ENCODE results near the gene TPGS2.
"Not testable (repeated sequence)": the region's sequence is repeated elsewhere in the genome, so short reads cannot be mapped to it uniquely, and the experiment has no call there.

TPGS2 gene

DNA sequence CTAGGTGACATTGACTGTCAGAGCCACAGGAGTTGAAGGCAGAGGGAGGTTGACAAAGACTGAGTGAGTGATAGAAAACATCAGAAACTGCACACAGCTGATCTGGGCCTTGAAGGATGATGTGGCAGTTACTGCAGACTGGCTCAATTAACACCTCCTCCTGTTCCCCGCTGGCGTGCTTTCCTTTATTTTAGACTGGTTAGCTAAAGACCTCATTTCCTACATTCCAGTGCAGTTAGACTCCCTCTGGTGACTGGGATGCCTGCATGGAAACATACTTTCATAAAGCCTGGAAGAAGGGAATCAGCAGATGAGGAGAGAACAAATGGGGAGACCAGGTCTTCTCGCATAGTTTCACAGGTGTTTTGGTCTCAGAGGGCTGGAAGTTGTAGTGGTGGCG lies 7.1 kb downstream of the TPGS2 start:
- no peak for DNase-seq (ENCODE audit: low read depth, low spot score)

DNA sequence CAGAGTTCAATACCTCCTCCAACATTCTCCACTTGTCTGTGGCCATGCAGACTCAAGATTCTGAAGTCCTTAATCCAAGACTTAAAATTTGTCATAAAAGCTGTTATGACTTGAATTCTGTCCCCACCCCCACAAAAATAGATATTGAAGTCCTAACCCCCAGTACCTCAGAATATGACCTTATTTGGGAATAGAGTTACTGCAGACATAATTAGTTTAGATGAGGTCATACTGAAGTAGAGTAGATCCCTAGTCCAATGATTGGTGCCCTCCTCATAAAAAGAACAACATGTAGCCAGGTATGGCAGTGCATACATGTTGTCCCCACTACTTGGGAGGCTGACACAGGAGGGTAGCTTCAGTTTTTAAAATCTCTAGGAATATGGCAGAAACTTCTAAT lies 9.2 kb downstream of the TPGS2 start:
- no peak for DNase-seq (ENCODE audit: low read depth, low spot score)

DNA sequence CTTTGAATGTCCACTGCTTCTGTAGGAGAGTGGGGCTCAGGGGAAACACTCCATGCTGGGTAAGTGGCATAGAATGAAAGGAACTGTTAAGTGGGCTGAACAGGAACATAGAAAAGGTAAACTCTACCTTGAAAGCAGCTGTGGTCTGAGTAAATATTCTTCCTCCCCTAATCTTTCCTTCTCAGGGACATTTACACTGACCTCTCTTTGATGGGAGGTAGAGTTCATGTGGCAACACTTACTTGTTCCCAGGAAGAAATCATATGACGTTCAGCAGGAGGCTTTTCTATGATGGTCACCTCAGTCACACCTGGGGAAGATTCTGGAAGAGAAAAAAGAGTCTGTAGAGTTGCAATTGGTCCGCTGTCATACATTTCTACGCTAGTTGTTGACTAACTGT lies 10.2 kb downstream of the TPGS2 start:
- no peak for DNase-seq (ENCODE audit: low read depth, low spot score)

DNA sequence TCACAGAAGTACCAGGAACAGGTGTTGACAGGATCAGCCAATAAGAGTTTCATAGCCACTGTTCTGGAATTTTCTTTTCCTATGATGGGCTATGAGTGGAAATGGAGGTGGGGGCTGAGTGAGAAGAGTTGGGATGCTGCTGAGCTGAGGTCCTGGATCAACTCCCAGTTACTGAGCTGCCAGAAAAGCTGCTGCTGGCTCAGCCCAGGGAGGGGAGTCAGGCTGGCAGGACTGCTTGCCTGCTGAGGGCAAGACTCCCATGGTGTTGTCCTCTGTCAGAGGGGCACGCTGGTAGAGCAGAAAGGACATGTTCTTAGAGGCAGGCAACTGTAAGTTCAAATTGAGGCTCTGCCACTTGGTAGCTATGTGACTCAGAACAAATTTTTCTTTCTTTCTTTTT lies 11.8 kb downstream of the TPGS2 start:
- no peak for DNase-seq (ENCODE audit: low read depth, low spot score)

DNA sequence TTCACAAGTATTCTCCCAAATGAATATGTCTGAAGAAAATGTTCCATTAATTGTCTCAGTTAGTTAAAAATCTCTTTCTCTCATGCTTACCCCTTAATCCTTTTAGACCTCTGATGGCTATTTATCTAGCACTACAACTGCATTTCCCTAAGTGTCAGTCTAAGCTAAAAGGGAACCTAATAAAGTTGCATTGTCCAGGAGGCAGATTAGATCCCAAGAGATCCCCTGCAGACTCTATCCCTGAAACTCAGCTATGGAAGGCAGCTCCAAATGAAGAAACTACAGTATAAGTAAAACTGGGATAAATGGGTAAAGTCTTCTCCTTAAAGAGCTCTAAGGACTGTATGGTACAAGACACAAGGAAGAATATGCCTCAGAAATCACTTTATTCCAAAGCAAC lies 12.7 kb downstream of the TPGS2 start:
- DNase-seq (ENCODE audit: low read depth, low spot score): not testable (repeated sequence)

DNA sequence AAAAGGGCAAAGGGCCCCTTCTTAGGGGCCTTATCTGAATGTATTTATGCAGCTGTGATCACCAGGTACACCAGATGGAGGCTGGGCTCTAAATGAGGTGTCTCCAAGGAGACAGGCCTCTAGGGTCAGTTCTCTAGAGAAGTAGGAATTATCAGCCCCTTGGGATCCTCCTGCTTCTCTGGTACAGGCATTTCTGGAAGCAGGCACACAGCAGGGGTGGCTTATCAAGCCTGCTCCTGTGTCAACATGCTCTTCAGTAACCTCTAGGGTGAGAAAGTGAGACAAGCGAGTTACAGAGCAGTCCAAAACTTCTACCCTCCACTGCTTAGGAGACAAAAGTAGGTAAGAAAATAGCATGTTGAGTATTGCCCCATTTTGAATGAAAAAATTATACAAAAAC lies 13.8 kb downstream of the TPGS2 start:
- DNase-seq (ENCODE audit: low read depth, low spot score): no peak

DNA sequence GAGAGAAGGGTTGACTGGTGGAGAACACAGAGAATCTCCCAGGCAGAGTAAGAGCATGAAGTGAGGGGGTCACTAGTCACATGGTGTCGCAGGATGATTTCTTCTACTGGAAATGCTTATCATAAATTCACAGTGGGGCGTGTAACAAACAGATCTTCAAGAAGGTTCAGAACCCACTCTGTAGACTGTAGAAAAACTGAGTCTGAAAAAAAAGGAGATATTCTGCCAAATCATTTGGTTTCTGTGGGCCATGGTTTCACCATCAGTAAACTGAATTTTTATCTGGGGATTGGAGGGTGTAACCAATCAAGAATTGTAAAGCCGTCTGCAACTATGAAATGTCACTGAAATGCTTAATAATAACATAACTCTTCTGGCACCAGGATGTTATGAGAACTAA lies 15.0 kb downstream of the TPGS2 start:
- no peak for DNase-seq (ENCODE audit: low read depth, low spot score)

DNA sequence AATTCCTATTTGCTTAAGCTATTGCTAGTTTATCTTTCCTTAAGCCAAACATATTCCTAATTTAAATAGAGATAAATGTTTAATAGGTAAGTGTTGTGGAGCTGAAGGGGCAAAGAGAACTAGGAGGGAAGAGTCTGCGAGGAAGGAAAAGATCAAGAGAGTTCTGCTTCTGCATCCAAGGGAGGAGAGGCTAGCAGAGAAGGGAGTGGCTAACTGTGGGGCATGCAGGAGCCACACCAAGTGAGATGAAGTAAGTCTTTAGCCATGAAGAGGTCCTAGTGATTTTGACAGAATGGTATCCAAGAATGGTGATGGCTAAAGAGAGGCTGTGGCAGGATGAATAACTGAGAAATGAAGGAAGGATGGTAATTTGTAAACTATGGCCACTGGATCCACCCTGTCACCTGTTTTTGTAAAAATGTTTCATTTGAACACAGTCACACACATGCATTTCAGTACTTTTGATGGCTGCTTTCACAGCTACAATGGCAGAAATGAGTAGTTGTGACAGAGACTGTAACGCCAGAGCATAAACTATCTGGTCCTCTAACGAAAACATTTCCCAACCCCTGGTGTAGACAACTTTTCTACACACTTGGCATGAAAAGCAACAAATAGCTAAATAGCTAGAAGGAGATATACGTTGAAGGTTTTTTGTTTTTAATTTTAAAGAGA lies 15.6 kb downstream of the TPGS2 start:
- DNase-seq (ENCODE audit: low read depth, low spot score): no peak

DNA sequence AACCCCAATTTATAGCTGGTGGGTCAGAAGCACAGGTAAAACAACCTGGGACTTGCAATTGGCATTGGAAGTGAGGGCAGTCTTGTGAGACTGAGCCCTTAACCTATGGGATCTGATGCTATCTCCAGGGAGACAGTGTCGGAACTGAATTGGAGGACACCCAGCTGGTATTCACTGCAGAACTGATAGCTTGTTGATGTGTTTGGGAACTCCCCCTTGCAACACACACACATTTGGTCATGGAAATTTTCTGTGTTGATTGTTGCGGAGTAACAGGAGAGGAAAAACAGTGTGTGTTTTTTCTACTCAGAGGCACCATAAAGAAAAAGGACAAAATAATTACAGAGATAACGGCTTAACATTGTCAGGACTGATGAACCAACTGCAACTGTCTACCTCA lies 16.1 kb downstream of the TPGS2 start:
- no peak for DNase-seq (ENCODE audit: low read depth, low spot score)

DNA sequence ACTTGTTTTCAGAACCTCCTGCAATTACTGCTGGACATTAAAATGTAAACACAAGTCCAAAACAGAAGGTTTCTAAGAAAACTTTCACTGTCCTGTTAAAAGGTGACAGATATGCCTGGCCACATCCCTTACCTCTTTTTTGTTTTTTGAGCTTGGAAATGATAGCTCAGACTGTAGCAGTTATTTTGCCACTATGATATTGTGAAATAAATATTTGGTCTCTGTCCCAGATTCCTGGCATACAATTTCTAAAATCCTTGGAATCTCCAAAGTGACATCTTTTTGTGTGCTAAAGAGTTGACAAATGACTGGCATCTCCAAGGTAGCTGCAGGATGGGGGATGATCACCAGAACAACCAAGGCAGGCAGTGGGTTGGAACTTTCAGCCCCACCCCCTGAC lies 16.8 kb downstream of the TPGS2 start:
- no peak for DNase-seq (ENCODE audit: low read depth, low spot score)

DNA sequence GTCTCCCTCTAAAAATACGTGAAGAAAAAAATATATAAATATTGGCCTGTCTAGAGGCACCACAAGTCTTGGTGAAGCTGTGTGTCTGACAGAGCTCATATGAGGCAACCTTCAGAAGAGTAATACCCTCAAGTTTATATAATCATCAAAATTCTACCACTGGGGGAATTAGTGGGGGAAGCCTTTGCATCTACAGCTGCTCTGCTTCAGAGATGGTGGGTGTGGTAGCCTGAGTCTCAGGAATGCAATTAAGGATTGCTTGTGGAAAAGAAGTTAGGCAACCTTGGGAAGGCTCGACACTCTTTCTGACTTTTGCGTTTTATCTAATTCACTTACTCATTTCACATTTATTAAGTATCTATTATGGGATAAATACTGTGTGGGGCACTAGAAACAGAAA lies 17.4 kb downstream of the TPGS2 start:
- DNase-seq (ENCODE audit: low read depth, low spot score): no peak

DNA sequence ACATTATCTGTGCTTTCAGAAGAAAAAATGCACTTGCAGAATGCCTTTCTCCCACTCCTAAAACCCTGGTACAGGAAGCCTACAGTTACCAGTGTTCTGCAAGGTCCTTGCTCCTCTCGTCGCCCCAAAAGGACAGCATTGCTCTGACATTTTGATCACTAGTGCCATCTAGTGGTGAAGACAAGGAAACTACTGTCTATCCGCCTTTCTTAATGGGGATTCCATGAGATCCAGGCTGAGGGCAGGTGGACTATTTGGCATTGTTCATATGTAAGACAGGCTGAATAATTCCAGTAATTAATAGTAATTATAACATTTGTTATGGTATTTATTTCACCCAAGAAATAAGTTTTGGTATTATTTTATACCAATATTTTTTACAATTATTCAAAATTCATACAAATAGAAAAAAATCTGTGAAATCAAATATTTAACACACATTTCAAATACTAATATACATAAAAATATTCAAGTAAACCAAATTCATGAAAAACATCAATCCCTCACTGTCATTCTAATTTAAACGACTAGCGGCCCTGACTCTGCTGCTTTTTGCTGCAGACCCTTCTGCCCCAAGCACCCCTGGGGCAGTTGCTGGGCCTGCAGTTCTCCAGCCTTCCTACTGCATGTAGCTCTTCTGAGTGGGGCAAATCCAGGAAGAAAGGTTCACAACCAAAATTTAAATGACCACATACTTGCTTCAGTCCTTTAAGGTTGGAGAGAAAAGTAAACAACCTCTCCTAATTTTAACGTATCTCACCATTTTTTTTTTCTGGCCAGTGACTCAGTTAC lies 19.0 kb downstream of the TPGS2 start:
- DNase-seq (ENCODE audit: low read depth, low spot score): peak; percentile 21

DNA sequence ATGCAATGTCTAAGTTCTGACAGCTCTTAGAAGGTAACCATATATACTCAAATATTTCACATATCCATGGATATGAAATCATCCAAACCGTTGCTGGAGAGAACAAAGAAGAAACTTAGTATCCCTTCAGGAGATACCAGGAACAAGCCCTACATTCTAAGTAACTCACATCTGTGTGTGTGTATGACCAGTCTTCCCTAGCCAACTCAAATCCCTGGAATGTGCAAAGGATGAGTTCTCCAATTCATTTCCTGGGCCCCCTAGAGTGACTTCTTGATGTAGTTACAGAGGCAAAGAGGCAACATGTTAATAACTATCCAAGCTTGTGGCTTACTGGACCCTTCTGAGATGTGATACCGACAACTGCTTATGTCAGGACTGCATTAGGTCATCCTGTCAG lies 20.1 kb downstream of the TPGS2 start:
- DNase-seq (ENCODE audit: low read depth, low spot score): peak; percentile 13

DNA sequence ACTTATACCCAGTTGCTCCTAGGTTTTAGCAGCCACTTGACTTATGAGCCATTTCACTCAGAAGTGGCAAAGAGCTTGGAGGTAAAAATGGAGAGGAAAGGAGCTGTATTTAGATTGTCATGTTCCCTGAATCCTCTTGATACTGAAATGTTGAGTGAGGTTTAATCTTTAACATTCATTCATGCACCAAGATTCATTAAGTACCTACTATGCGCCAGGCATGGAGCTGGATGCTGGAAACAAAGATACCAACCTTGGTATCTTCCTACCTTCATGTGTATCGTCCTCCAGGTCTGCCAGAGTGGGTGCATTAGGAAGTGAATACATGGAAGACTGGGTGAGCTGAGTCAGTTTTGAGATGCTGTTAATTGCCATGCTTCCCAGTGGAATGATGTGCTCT lies 23.7 kb downstream of the TPGS2 start:
- no peak for DNase-seq (ENCODE audit: low read depth, low spot score)

DNA sequence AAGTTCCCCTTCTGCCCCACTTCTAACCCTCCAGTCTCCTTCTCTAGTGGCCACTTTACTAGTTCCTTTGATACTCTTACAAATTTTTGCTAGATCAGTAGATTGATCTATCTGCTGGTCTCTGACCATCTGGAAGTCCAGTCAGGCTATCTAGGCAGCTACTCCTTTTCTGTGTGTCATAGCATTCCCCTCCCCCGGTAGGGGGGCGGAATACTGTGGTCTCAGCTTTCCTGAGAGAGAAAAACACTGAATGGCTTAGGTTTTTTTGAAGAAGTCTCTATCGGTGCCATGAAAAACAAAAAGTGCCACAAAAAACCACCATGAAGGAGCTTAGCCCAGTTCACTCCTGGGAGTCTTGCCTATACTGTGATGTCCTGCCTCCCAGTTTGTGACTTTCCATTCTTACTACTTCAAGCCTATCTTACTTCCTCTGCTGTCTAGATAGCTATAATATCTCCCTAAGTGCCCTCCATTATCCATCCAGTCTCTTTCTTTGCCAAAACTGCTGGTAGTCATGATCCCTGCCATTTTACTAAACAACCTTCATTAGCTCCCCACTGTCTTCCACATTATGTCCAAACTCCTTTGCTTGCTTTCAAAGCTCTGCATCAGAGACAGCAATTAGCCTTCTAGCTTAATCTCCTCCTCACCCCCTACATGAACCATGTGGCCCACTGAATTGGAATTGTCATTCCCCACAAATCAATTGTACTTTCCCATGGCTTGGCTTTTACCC lies 29.9 kb downstream of the TPGS2 start:
- DNase-seq (ENCODE audit: low read depth, low spot score): no peak

DNA sequence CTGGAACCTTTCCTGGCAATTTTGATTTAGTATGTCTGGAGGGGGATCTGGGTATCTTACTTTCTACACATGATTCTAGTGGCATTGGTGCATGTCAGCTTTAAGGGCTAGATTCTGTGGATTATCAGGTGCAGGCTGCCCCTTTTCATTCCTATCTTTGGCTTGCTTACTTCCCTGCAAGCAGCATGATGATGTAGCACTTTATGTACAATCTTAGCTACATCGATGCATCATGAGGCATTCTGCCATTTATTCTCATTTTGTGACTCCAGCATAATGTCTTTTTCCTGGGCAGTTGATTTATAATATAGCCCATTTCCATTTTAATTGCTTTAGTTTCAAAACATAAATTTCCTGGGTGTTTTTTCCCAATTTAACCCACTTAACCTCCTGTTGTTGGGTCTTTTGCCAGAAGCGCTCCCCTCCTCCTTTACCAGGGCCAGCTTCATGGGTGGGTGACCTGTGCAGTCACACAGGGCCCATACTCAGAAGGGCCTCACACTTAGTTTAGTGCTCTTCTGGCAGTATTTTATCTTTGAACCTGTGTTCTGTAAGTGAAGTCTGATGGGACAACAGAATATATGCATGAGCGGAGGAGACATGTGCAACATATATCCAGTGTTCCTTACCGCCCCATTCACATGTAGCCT lies 36.0 kb downstream of the TPGS2 start:
- DNase-seq (ENCODE audit: low read depth, low spot score): no peak

DNA sequence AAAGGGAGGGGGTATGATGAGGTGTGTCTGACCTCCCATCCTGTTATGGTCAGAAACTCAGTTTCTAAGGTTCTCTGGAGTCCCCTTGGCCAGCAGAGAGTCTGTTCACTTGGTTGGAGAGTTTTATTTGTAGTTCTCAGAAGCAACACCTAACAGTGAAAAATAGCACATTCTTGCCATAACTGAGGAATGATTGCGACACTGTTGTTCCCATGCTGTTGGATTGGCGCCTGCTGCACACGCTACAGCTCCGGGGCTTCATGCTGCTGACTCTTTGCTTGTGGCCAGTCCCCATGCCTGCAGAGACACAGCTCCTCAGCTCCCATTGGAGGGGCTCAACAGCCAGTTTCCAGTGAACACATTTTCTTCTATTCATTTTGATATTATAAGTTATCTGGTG lies 42.1 kb downstream of the TPGS2 start:
- DNase-seq (ENCODE audit: low read depth, low spot score): no peak

DNA sequence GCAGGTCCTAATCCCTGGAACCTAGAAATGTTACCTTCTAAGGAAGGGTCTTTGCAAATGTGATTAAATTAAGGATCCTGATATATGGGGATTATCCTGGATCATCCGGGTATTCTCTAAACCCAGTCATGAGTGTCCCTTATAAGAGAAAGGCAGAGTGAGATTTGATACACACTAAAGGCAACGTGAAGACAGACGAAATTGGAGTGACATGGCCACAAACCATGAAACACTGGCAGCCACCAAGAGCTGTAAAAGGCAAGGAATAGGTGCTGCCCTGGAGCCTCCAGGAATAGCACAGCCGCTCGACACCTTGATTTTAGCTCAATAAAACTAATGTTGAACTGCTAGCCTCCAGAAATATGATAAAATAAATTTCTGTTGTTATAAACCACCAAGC lies 45.0 kb downstream of the TPGS2 start:
- no peak for DNase-seq (ENCODE audit: low read depth, low spot score)

DNA sequence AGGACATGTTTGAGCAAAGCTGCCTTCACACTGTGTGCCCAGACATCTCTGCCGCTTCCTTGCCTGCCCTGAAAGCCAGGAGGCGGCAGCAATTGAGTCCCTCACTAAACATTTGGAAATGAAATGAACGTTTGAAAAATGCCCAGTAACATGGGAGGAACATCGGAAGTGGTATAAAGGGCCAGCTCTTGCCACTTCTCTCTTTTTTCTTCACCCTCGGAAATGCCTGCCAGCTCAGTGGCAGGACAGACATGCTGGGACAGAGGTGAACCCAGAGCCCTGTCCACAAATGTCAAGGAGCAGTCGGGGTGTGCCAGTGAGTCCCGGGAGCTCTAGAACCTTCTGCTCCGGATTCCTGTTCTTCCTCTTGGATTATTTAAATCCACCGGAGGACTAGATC lies 46.1 kb downstream of the TPGS2 start:
- no peak for DNase-seq (ENCODE audit: low read depth, low spot score)

DNA sequence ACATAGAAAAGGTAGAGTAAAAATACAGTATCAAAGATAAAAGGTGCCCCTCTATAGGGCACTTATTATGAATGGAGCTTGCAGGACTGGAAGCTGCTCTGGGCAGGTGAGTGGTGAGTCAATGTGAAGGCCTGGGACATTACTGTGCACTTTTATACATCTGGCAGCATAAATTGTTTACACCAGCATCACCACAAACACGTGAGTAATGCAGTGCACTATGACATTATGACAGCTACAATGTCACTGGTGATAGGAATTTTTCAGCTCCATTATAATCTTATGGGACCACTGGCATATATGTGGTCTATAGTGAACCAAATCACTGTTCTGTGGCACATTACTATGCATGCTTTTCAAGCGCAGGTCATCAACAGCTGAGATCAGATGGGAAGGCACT lies 48.1 kb downstream of the TPGS2 start:
- no peak for DNase-seq (ENCODE audit: low read depth, low spot score)

DNA sequence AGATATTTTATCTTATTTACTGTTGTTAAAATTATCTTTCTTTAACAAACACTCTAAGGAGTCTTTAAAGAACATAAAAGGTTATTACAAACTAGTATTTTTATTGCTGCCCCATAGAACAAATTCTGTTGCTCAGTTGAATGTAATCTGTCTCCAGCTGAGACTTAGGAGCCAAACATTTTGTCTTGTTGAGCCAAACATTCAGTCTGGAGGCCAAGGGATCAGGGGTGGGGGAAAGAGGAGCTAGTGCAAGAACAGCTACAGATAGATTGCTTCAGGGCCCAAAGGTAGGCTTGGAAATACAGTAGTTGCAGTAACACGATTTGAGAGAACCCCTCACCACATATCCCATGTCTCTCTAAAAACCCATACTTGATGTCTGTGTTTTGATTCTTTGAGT lies 51.2 kb downstream of the TPGS2 start:
- DNase-seq (ENCODE audit: low read depth, low spot score): no peak

DNA sequence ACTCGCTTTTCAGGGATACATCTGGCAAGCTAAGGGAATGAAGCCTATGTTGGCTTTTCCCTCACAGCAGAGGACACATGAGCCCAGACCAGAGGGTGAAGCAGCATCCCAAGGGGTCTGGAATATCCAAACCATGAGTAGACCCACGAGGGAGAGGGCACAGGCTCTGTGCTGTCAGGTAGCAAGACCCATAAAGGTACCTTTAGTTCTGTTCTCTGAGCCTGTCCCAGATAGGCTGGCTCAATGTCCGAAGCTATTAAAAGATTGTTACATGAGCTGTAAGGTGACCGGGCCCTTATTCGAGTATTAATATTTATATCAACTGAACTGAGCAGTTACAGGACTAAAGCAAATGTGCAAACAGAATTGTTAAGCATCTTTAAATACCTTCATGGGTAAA lies 52.2 kb downstream of the TPGS2 start:
- DNase-seq (ENCODE audit: low read depth, low spot score): no peak

Measured in smooth muscle cell of the brain vasculature (primary cell).